Mesendoderm (in vitro differentiated cells): ENCODE results near the gene U2AF1L4.
"Not testable (repeated sequence)": the region's sequence is repeated elsewhere in the genome, so short reads cannot be mapped to it uniquely, and the experiment has no call there.

ENCODE experiments used
- DNase-seq: peaks from one replicate; pipeline ENCODE4 v3.0.0; 2013
- H2AK5ac ChIP-seq: 2 replicates; pipeline ENCODE4 v1.6.1; 2013; ENCODE audit warnings: low read length, inconsistent platforms
- H2BK120ac ChIP-seq: 2 replicates; pipeline ENCODE4 v1.6.1; 2013; ENCODE audit warnings: low read depth, mild to moderate bottlenecking, low read length, moderate library complexity, mixed read lengths
- H2BK15ac ChIP-seq: replicated peaks from 2 replicates; pipeline ENCODE4 v1.6.1; 2013; ENCODE audit warnings: low read depth, mild to moderate bottlenecking, moderate library complexity
- H2BK5ac ChIP-seq: 2 replicates; pipeline ENCODE4 v1.6.1; 2013; ENCODE audit warnings: low read length, inconsistent platforms
- H3K18ac ChIP-seq: 2 replicates; pipeline ENCODE4 v1.6.1; 2013; ENCODE audit warnings: mild to moderate bottlenecking, low read length, mixed read lengths
- H3K23ac ChIP-seq: one replicate; pipeline ENCODE4 v1.6.1; 2013; ENCODE audit warnings: low read length
- H3K27ac ChIP-seq: 2 replicates; pipeline ENCODE4 v1.5.1; 2013; ENCODE audit warnings: low read depth, mild to moderate bottlenecking, inconsistent platforms, low read length, moderate library complexity
- H3K27me3 ChIP-seq: 2 replicates; pipeline ENCODE4 v1.6.1; 2013; ENCODE audit warnings: low read length, control low read depth, mild to moderate bottlenecking, inconsistent platforms; ENCODE audit not compliant: insufficient read depth, poor library complexity
- H3K36me3 ChIP-seq: 2 replicates; pipeline ENCODE4 v1.6.1; 2013; ENCODE audit warnings: low read length, inconsistent platforms; ENCODE audit not compliant: control insufficient read depth, insufficient read depth
- H3K4ac ChIP-seq: one replicate; pipeline ENCODE4 v1.6.1; 2013; ENCODE audit warnings: low read depth, mild to moderate bottlenecking, low read length, moderate library complexity
- H3K4me1 ChIP-seq: 2 replicates; pipeline ENCODE4 v1.6.1; 2013; ENCODE audit warnings: low read depth, low read length, inconsistent platforms; ENCODE audit not compliant: control insufficient read depth
- H3K4me2 ChIP-seq: 2 replicates; pipeline ENCODE4 v1.6.1; 2013; ENCODE audit warnings: low read length
- H3K4me3 ChIP-seq: 2 replicates; pipeline ENCODE4 v1.5.1; 2013; ENCODE audit warnings: mild to moderate bottlenecking, low read length
- H3K56ac ChIP-seq: one replicate; pipeline ENCODE4 v1.6.1; 2013; ENCODE audit warnings: low read length
- H3K79me1 ChIP-seq: 2 replicates; pipeline ENCODE4 v1.6.1; 2013; ENCODE audit warnings: low read length, inconsistent platforms
- H3K79me2 ChIP-seq: 2 replicates; pipeline ENCODE4 v1.6.1; 2013; ENCODE audit warnings: mild to moderate bottlenecking, low read length; ENCODE audit not compliant: control insufficient read depth, insufficient read depth
- H3K9ac ChIP-seq: 2 replicates; pipeline ENCODE4 v1.6.1; 2013; ENCODE audit warnings: low read length, inconsistent platforms
- H4K5ac ChIP-seq: one replicate; pipeline ENCODE4 v1.6.1; 2013; ENCODE audit warnings: low read length
- H4K8ac ChIP-seq: one replicate; pipeline ENCODE4 v1.6.1; 2013; ENCODE audit warnings: low read depth, mild to moderate bottlenecking, control low read depth, low read length, moderate library complexity
- WGBS: extraction: QIAGEN DNeasy Blood & Tissue Kit; methylation state at CpG from one replicate; pipeline ENCODE4 v1.1.7; 2013; ENCODE audit warnings: low lambda C conversion rate, missing lambda C conversion rate; ENCODE audit not compliant: insufficient coverage; ENCODE audit errors: extremely low coverage; 5-methylcytosine and 5-hydroxymethylcytosine counted together

Gene U2AF1L4

DNA sequence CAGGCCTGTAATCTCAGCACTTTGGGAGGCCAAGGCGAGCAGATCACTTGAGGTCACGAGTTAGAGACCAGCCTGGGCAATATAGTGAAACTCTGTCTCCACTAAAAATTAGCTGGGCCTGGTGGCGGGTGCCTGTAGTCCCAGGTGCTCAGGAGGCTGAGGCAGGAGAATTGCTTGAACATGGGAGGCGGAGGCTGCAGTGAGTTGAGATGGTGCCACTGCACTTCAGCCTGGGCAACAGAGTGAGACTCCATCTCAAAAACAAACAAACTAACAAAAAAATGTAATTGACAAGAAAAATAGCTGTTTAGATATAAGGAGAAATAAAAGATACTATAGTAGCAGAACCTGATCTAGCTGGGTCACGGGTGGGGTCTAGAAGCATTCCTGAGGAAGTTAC lies 27.1 kb upstream of the U2AF1L4 start:
- H4K5ac ChIP-seq, H3K23ac ChIP-seq, H3K4ac ChIP-seq, H3K36me3 ChIP-seq, H3K27ac ChIP-seq, H2AK5ac ChIP-seq, H3K79me1 ChIP-seq, H2BK5ac ChIP-seq, H3K56ac ChIP-seq, H3K9ac ChIP-seq, H3K4me3 ChIP-seq, H3K27me3 ChIP-seq, H3K18ac ChIP-seq, DNase-seq, H2BK120ac ChIP-seq, H3K79me2 ChIP-seq, H4K8ac ChIP-seq, H3K4me2 ChIP-seq, H3K4me1 ChIP-seq, H2BK15ac ChIP-seq: not testable (repeated sequence)
- WGBS: no CpG with 5 or more reads among the region's 5 CpGs

GRCh38 chr19:35768082-35768421 lies 22.8 kb upstream of the U2AF1L4 start:
- Histone ChIP-seq H3K23ac (no peak overlapping the region), H2AK5ac (no peak overlapping the region), H3K18ac (no peak overlapping the region), H2BK15ac (no peak overlapping the region), H3K9ac (no peak overlapping the region), H3K56ac (no peak overlapping the region), H3K4me1 (no peaks in the 10 kb centered on the region), H3K36me3 (peaks cover 5% of the 10 kb centered on the region), H4K5ac (no peak overlapping the region), H2BK5ac (no peak overlapping the region), H4K8ac (no peak overlapping the region), H2BK120ac (no peak overlapping the region), H3K4me3 (no peak overlapping the region), H3K27ac (no peak overlapping the region), H3K79me2 (no peaks in the 10 kb centered on the region), H3K79me1 (no peaks in the 10 kb centered on the region), H3K4ac (no peak overlapping the region), H3K27me3 (no peaks in the 10 kb centered on the region), H3K4me2 (no peak overlapping the region)
- WGBS: no CpG with 5 or more reads among the region's 15 CpGs
- no peak for DNase-seq

DNA sequence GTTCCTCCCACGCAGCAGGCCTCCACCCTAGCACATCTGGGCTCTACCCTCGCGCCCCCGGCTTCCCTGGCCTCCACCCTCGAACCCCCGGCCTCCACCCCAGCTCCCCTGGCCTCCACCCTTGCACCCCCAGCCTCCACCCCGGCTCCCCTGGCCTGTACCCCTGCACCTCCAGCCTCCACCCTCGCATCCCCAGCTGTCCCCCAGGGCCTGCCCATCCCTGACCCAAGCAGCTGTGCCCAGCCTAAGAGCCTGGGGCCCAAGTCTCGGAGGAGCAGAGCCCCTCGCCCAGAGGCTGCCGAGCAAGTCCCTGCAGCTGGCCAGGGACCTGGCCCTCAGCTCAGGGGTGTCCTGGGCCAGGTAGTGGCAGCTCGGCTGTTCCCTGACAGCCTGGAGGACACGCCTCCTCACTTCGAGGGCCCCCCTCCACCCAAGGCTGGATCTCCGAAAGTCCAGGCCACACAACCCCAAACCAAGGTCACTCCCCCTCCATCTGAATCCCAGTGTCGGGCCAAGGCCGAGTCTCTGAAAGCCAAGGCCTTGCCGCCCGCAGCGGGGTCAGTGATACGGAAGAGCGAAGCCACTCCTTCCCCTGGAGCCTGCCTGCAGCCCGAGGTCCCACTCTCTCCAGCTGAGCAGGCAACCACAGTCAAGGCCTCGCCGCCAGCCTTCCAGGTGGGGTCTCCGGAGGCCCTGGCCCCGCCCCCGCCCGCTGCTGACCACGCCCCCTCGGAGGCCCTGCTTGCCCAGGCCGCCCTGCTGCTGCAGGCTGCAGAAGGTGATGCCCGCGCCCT lies 22.3 kb upstream of the U2AF1L4 start:
- no peak overlapping the region for H2AK5ac ChIP-seq

DNA sequence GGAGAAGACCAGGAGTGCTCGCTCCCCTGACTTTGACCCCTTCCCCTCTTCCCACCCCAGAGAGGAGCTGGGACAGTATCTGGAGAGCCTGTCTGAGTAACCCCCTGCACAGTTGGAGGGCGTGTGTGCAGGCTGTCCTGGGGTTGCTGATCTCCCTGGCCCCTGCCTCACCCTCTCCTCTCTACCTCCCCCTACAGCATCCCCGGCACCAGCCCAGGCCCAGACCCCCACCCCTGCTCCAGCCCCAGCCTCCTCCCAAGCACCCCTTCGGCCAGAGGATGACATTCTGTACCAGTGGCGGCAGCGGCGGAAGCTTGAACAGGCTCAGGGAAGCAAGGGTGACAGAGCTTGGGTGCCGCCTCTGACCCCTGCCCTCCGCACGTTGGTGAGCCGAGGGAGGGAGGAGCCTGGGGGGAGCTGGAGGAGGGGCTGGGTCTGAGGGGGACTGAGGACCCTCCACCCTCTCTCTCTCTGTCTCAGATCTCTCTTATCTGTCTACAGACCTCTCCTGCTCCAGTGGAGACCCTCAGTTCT lies 21.4 kb upstream of the U2AF1L4 start:
- no peak for DNase-seq

More for the DNA sequence above, 22.3 kb upstream of the U2AF1L4 start:
- Histone ChIP-seq H2BK5ac (no peak overlapping the region), H3K36me3 (peaks cover 5% of the 10 kb centered on the region), H4K8ac (no peak overlapping the region), H3K4me1 (no peaks in the 10 kb centered on the region), H4K5ac (no peak overlapping the region), H3K4ac (no peak overlapping the region), H3K4me3 (no peak overlapping the region), H3K9ac (peak overlapping the region; percentile 45), H3K79me2 (no peaks in the 10 kb centered on the region), H3K27me3 (no peaks in the 10 kb centered on the region), H3K23ac (no peak overlapping the region), H3K79me1 (no peaks in the 10 kb centered on the region), H3K27ac (no peak overlapping the region), H2BK15ac (no peak overlapping the region), H3K4me2 (no peak overlapping the region), H3K56ac (peak overlapping the region; percentile 37), H3K18ac (no peak overlapping the region), H2BK120ac (no peak overlapping the region)
- DNase-seq: peak; percentile 92
- WGBS: no CpG with 5 or more reads among the region's 34 CpGs

DNA sequence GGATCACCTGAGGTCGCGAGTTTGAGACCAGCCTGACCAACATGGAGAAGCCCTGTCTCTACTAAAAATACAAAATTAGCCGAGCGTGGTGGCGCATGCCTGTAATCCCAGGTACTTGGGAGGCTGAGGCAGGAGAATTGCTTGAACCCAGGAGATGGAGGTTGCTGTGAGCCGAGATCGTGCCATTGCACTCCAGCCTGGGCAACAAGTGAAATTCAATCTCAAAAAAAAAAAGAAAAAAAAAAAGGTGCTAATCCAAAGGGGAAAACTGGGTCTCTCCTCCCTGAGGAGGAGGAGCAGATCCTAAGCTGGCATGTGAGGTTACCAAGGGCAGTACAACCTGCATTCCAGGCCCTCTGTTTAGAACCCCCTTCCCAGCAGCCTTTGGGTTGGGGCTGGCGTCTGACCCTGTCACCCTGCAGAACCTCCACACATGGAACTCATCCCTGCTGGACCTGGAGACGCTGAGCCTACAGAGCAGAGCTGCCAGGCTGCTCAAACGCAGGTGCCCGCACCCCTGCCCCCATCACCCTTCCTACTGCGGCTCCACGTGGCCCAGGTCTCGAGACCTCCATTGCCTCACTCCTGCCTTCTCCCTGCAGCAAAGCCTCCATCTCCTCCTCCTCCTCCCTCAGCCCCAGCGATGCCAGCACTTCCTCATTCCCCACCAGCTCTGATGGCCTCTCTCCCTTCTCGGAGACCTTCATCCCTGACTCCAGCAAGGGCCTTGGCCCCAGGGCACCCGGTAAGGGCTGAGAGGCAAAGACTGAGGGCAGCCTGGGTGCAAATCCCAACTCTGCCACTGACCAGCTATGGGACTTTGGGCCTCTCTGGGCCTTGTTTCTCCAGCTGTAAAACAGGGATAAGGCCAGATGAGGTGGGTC lies 19.5 kb upstream of the U2AF1L4 start:
- no peak overlapping the region for H4K8ac ChIP-seq
- H2BK120ac ChIP-seq: no peak overlapping the region
- no peak overlapping the region for H3K9ac ChIP-seq
- DNase-seq: no peak
- no peak overlapping the region for H2BK5ac ChIP-seq
- H3K79me2 ChIP-seq: peaks cover 2% of the 10 kb centered on the region
- H3K79me1 ChIP-seq: peaks cover 2% of the 10 kb centered on the region
- H4K5ac ChIP-seq: no peak overlapping the region
- H3K4me3 ChIP-seq: no peak overlapping the region
- H3K4me1 ChIP-seq: no peaks in the 10 kb centered on the region
- H3K4me2 ChIP-seq: no peak overlapping the region
- no peak overlapping the region for H2AK5ac ChIP-seq
- H3K4ac ChIP-seq: no peak overlapping the region
- no peak overlapping the region for H3K56ac ChIP-seq
- H3K36me3 ChIP-seq: peaks cover 11% of the 10 kb centered on the region
- no peak overlapping the region for H2BK15ac ChIP-seq
- H3K18ac ChIP-seq: no peak overlapping the region
- H3K27ac ChIP-seq: no peak overlapping the region
- no CpG with 5 or more reads among the region's 17 CpGs for WGBS
- no peak overlapping the region for H3K23ac ChIP-seq
- no peaks in the 10 kb centered on the region for H3K27me3 ChIP-seq

More for the DNA sequence above, 21.4 kb upstream of the U2AF1L4 start:
- no peaks in the 10 kb centered on the region for H3K79me1 ChIP-seq
- H3K4me3 ChIP-seq: no peak overlapping the region
- WGBS: no CpG with 5 or more reads among the region's 11 CpGs
- no peak overlapping the region for H2AK5ac ChIP-seq
- H2BK5ac ChIP-seq: no peak overlapping the region
- no peak overlapping the region for H3K9ac ChIP-seq
- H3K27ac ChIP-seq: no peak overlapping the region
- peaks cover 7% of the 10 kb centered on the region for H3K36me3 ChIP-seq
- no peak overlapping the region for H3K4ac ChIP-seq
- H3K56ac ChIP-seq: no peak overlapping the region
- H3K18ac ChIP-seq: no peak overlapping the region
- no peak overlapping the region for H4K8ac ChIP-seq
- no peak overlapping the region for H2BK120ac ChIP-seq
- no peak overlapping the region for H3K23ac ChIP-seq
- no peaks in the 10 kb centered on the region for H3K4me1 ChIP-seq
- H2BK15ac ChIP-seq: no peak overlapping the region
- H3K27me3 ChIP-seq: no peaks in the 10 kb centered on the region
- H3K79me2 ChIP-seq: no peaks in the 10 kb centered on the region
- no peak overlapping the region for H3K4me2 ChIP-seq
- no peak overlapping the region for H4K5ac ChIP-seq
